Nephron (organoid): Measurements from ENCODE around the gene C1R.

Experiments
- H3K27ac Mint-ChIP-seq, 3 experiments: 2 replicates each; pipeline ENCODE4 v1.8.0; 2020; ENCODE audit warnings: mixed read lengths in 3 of 3, mild to moderate bottlenecking in 2 of 3, moderate library complexity in 1 of 3
- H3K27me3 Mint-ChIP-seq: 2 replicates; pipeline ENCODE4 v1.8.0; 2021; ENCODE audit warnings: low read depth, mild to moderate bottlenecking, moderate library complexity, mixed read lengths
- H3K36me3 Mint-ChIP-seq: 2 replicates; pipeline ENCODE4 v1.8.0; 2020; ENCODE audit warnings: low read depth, mixed read lengths
- H3K4me1 Mint-ChIP-seq: 2 replicates; pipeline ENCODE4 v1.8.0; 2020; ENCODE audit warnings: mixed read lengths
- H3K4me3 Mint-ChIP-seq, 3 experiments: 2 replicates each; pipeline ENCODE4 v1.8.0; 2020; ENCODE audit warnings: mild to moderate bottlenecking in 3 of 3, mixed read lengths in 3 of 3, moderate library complexity in 2 of 3
- H3K9me3 Mint-ChIP-seq: 2 replicates; pipeline ENCODE4 v1.8.0; 2020; ENCODE audit warnings: mixed read lengths
- CTCF ChIP-seq, 3 experiments: fragments of 200-600 bp; sonication (generic); IDR thresholded peaks; one replicate each; pipeline ENCODE4 v1.5.0; 2021; ENCODE audit warnings: antibody characterized with exemption in 3 of 3; ENCODE audit not compliant: unreplicated experiment in 3 of 3

The C1R gene

GRCh38 chr12:7092229-7092985, at the start of gene C1R:
Gene C1R, minus strand, starts transcription at chr12:7092445. Its CDS starts 57 bp downstream, at chr12:7092388.
- Mint-ChIP-seq H3K9me3 (no peaks in the 10 kb centered on the region), H3K4me1 (peaks cover 14% of the 10 kb centered on the region), H3K27me3 (peaks cover 3% of the 10 kb centered on the region), H3K4me3 (peak within 1 kb of the TSS; percentile 84 to 92 (median 90)), H3K36me3 (no peaks in the 10 kb centered on the region), H3K27ac (peak within 1 kb of the TSS; percentile 82 to 93 (median 93))
- TF ChIP-seq CTCF (IDR thresholded peaks at IDR 0.05; ENCODE audit: unreplicated experiment in 3 of 3), result peak; percentile 86 to 92 (median 88)

GRCh38 chr12:7141351-7142005, 49.2 kb upstream of the C1R start:
- Mint-ChIP-seq H3K4me1 (no peaks in the 10 kb centered on the region), H3K4me3 (no peak overlapping the region), H3K36me3 (peaks cover 61% of the 10 kb centered on the region), H3K27ac (no peak overlapping the region), H3K27me3 (no peaks in the 10 kb centered on the region), H3K9me3 (no peaks in the 10 kb centered on the region)
- no peak for TF ChIP-seq CTCF (IDR thresholded peaks at IDR 0.05; ENCODE audit: unreplicated experiment in 3 of 3)

GRCh38 chr12:7139200-7139599, 47.0 kb upstream of the C1R start:
- H3K36me3 Mint-ChIP-seq, result peaks cover 75% of the 10 kb centered on the region
- H3K4me3 Mint-ChIP-seq, result no peak overlapping the region
- no peaks in the 10 kb centered on the region for H3K9me3 Mint-ChIP-seq
- TF ChIP-seq CTCF (IDR thresholded peaks at IDR 0.05; ENCODE audit: unreplicated experiment in 3 of 3), result no peak
- no peak overlapping the region for H3K27ac Mint-ChIP-seq
- H3K27me3 Mint-ChIP-seq, result no peaks in the 10 kb centered on the region
- H3K4me1 Mint-ChIP-seq, result no peaks in the 10 kb centered on the region

GRCh38 chr12:7137908-7138307, 45.7 kb upstream of the C1R start:
- H3K4me3 Mint-ChIP-seq, result no peak overlapping the region
- TF ChIP-seq CTCF (IDR thresholded peaks at IDR 0.05; ENCODE audit: unreplicated experiment in 3 of 3), result no peak
- H3K36me3 Mint-ChIP-seq, result peaks cover 78% of the 10 kb centered on the region
- H3K27me3 Mint-ChIP-seq, result no peaks in the 10 kb centered on the region
- no peak overlapping the region for H3K27ac Mint-ChIP-seq
- H3K4me1 Mint-ChIP-seq, result no peaks in the 10 kb centered on the region
- no peaks in the 10 kb centered on the region for H3K9me3 Mint-ChIP-seq

- Mint-ChIP-seq H3K36me3 (peaks cover 67% of the 10 kb centered on the region), H3K27me3 (no peaks in the 10 kb centered on the region), H3K4me3 (no peak overlapping the region), H3K4me1 (peaks cover 10% of the 10 kb centered on the region), H3K9me3 (no peaks in the 10 kb centered on the region), H3K27ac (no peak overlapping the region)
- no peak for TF ChIP-seq CTCF (IDR thresholded peaks at IDR 0.05; ENCODE audit: unreplicated experiment in 3 of 3)
Observed at GRCh38 chr12:7136676-7137075, 44.4 kb upstream of the C1R start.
